HEK293 (cell line): ENCODE measurements around the gene COBL.

Experiments used
- MZF1 ChIP-seq: fragments of 450-650 bp; formaldehyde crosslinking; IDR thresholded peaks from 2 replicates; pipeline ENCODE4 v1.5.1; 2017; ENCODE audit warnings: missing biosample characterization, missing genetic modification characterization, borderline replicate concordance
- REPIN1 ChIP-seq: fragments of 450-650 bp; formaldehyde crosslinking; IDR thresholded peaks from 2 replicates; pipeline ENCODE4 v1.5.1; 2017; ENCODE audit warnings: missing biosample characterization, missing genetic modification characterization, low read depth
- TCF7L2 ChIP-seq: IDR thresholded peaks from 2 replicates; pipeline ENCODE4 v1.6.1; 2011; ENCODE audit warnings: low read depth, mild to moderate bottlenecking, inconsistent platforms, low read length, moderate library complexity, borderline replicate concordance
- ZNF19 ChIP-seq: fragments of 450-650 bp; formaldehyde crosslinking; IDR thresholded peaks from 2 replicates; pipeline ENCODE4; 2016; ENCODE audit warnings: missing biosample characterization, missing genetic modification characterization, low read depth
- ZNF548 ChIP-seq: fragments of 450-650 bp; formaldehyde crosslinking; IDR thresholded peaks from 2 replicates; pipeline ENCODE4 v1.5.1; 2016; ENCODE audit warnings: missing biosample characterization, missing genetic modification characterization
- TF ChIP-seq, protein P1 (sequence below): fragments of 450-650 bp; formaldehyde crosslinking; IDR thresholded peaks from 2 replicates; pipeline ENCODE4 v1.5.1; 2016; ENCODE audit warnings: missing biosample characterization, missing genetic modification characterization
- TF ChIP-seq, protein P2 (sequence below): fragments of 450-650 bp; formaldehyde crosslinking; IDR thresholded peaks from 2 replicates; pipeline ENCODE4 v1.5.1; 2017; ENCODE audit warnings: missing biosample characterization, missing genetic modification characterization
- TF ChIP-seq, protein P3 (sequence below): sonication (generic); formaldehyde crosslinking; IDR thresholded peaks from 2 replicates; pipeline ENCODE4 v1.8.1; 2022; ENCODE audit warnings: mild to moderate bottlenecking, moderate library complexity, missing genetic modification reagents

DNA sequence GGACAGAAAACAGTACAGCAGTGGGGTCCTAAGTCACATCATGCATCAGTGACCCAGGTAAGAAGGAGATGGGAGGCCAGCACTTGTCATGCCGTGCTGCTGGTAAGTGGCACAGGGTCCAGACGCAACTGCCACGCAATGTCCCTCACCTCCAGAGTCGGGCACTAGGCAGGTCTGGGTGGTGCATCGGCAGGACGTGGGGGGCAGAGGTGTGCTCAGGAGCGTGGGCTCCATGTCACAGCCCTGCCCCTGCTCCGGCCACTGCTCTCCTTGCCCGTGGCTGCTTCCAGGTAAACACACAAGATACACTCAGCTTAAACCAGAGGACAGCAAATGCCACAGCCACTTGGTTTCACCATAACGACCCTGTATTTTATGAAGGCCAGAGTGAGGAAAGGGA is 47.3 kb downstream of the COBL start:
- TF ChIP-seq MZF1 (no peak), TCF7L2 (no peak), REPIN1 (tag by site-specific recombination) (no peak), ZNF19 (tag by site-specific recombination) (no peak), ZNF548 (tag by site-specific recombination) (no peak)
- TF ChIP-seq, protein P1, sequence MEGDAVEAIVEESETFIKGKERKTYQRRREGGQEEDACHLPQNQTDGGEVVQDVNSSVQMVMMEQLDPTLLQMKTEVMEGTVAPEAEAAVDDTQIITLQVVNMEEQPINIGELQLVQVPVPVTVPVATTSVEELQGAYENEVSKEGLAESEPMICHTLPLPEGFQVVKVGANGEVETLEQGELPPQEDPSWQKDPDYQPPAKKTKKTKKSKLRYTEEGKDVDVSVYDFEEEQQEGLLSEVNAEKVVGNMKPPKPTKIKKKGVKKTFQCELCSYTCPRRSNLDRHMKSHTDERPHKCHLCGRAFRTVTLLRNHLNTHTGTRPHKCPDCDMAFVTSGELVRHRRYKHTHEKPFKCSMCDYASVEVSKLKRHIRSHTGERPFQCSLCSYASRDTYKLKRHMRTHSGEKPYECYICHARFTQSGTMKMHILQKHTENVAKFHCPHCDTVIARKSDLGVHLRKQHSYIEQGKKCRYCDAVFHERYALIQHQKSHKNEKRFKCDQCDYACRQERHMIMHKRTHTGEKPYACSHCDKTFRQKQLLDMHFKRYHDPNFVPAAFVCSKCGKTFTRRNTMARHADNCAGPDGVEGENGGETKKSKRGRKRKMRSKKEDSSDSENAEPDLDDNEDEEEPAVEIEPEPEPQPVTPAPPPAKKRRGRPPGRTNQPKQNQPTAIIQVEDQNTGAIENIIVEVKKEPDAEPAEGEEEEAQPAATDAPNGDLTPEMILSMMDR (tag by site-specific recombination) = no peak
- TF ChIP-seq, protein P2, sequence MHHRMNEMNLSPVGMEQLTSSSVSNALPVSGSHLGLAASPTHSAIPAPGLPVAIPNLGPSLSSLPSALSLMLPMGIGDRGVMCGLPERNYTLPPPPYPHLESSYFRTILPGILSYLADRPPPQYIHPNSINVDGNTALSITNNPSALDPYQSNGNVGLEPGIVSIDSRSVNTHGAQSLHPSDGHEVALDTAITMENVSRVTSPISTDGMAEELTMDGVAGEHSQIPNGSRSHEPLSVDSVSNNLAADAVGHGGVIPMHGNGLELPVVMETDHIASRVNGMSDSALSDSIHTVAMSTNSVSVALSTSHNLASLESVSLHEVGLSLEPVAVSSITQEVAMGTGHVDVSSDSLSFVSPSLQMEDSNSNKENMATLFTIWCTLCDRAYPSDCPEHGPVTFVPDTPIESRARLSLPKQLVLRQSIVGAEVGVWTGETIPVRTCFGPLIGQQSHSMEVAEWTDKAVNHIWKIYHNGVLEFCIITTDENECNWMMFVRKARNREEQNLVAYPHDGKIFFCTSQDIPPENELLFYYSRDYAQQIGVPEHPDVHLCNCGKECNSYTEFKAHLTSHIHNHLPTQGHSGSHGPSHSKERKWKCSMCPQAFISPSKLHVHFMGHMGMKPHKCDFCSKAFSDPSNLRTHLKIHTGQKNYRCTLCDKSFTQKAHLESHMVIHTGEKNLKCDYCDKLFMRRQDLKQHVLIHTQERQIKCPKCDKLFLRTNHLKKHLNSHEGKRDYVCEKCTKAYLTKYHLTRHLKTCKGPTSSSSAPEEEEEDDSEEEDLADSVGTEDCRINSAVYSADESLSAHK (tag by site-specific recombination) = no peak
- TF ChIP-seq, protein P3, sequence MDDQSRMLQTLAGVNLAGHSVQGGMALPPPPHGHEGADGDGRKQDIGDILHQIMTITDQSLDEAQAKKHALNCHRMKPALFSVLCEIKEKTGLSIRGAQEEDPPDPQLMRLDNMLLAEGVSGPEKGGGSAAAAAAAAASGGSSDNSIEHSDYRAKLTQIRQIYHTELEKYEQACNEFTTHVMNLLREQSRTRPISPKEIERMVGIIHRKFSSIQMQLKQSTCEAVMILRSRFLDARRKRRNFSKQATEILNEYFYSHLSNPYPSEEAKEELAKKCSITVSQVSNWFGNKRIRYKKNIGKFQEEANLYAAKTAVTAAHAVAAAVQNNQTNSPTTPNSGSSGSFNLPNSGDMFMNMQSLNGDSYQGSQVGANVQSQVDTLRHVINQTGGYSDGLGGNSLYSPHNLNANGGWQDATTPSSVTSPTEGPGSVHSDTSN = no peak
